HG03378 (cell line): ENCODE measurements around the gene C2CD5.
"Not testable (repeated sequence)": the region's sequence is repeated elsewhere in the genome, so short reads cannot be mapped to it uniquely, and the experiment has no call there.

Experiments used
- ATAC-seq: cut with Tn5 transposase; IDR thresholded peaks from one replicate; pipeline ENCODE4 v1.9.1; 2021; ENCODE audit warnings: mild to moderate bottlenecking, moderate library complexity; ENCODE audit not compliant: unreplicated experiment

The C2CD5 gene

GRCh38 chr12:22536971-22537544 is 7.3 kb downstream of the C2CD5 start:
- no peak for ATAC-seq

- no peak for ATAC-seq
These were observed 7.9 kb downstream of the C2CD5 start for GRCh38 chr12:22536346-22536945.

- ATAC-seq: no peak
These were observed 8.9 kb downstream of the C2CD5 start for GRCh38 chr12:22535478-22535877.

- no peak for ATAC-seq
These were observed 9.3 kb downstream of the C2CD5 start for GRCh38 chr12:22535038-22535437.

GRCh38 chr12:22533155-22533554 is 11.2 kb downstream of the C2CD5 start:
- ATAC-seq: no peak

- no peak for ATAC-seq
These were observed 12.0 kb downstream of the C2CD5 start for GRCh38 chr12:22532317-22532716.

GRCh38 chr12:22531205-22531604 is 13.1 kb downstream of the C2CD5 start:
- ATAC-seq: no peak

GRCh38 chr12:22529281-22530060 is 14.9 kb downstream of the C2CD5 start:
- peak; percentile 87 for ATAC-seq

- ATAC-seq: no peak
These were observed 16.3 kb downstream of the C2CD5 start for GRCh38 chr12:22527999-22528398.

- ATAC-seq: no peak
These were observed 17.5 kb downstream of the C2CD5 start for GRCh38 chr12:22526836-22527235.

GRCh38 chr12:22525426-22525825 is 18.9 kb downstream of the C2CD5 start:
- no peak for ATAC-seq

- no peak for ATAC-seq
These were observed 25.3 kb downstream of the C2CD5 start for GRCh38 chr12:22518998-22519397.

GRCh38 chr12:22518060-22518719 is 26.2 kb downstream of the C2CD5 start:
- no peak for ATAC-seq

- no peak for ATAC-seq
These were observed 29.5 kb downstream of the C2CD5 start for GRCh38 chr12:22514875-22515274.

GRCh38 chr12:22505826-22506225 is 38.5 kb downstream of the C2CD5 start:
- no peak for ATAC-seq

- no peak for ATAC-seq
These were observed 44.2 kb downstream of the C2CD5 start for GRCh38 chr12:22500100-22500499.

GRCh38 chr12:22499445-22499844 is 44.9 kb downstream of the C2CD5 start:
- ATAC-seq: no peak

- no peak for ATAC-seq
These were observed 50.0 kb downstream of the C2CD5 start for GRCh38 chr12:22494319-22494718.

GRCh38 chr12:22491034-22491433 is 53.3 kb downstream of the C2CD5 start:
- ATAC-seq: no peak

GRCh38 chr12:22488478-22488877 is 55.9 kb downstream of the C2CD5 start:
- no peak for ATAC-seq

- not testable (repeated sequence) for ATAC-seq
These were observed 56.7 kb downstream of the C2CD5 start for GRCh38 chr12:22487683-22488082.
